Cardiac septum (tissue), 1 donor: ENCODE results near the gene SLC25A12. TPM values are rescaled to one million over a fixed set of nuclear protein-coding genes. Genes with fewer than 3 reads are reported as not detected.
"Not testable (repeated sequence)": the region's sequence is repeated elsewhere in the genome, so short reads cannot be mapped to it uniquely, and the experiment has no call there.

Experiments
- DNase-seq: peaks from one replicate; pipeline ENCODE4 v3.0.0-alpha.2; 2020; ENCODE audit warnings: low spot score
- intact Hi-C: fragments of 100-400 bp; cut with DNase I; formaldehyde crosslinking; loops from one replicate; pipeline ENCODE4 v1.14.0; 2022
- total RNA-seq: library from RNA; stranded (reverse); fragmentation: NEBNext Ultra II Directional; extraction: Animal tissue kit (Norgen Biotek cat#: 25700); gene quantifications from one replicate; pipeline ENCODE4 v1.2.1, GENCODE V29; 2021
- donor health status: DM: no; HTN: no; CAD: no.

SLC25A12 gene
- total RNA-seq, 1 donor from 2014 or later, result 91.2 TPM

DNA sequence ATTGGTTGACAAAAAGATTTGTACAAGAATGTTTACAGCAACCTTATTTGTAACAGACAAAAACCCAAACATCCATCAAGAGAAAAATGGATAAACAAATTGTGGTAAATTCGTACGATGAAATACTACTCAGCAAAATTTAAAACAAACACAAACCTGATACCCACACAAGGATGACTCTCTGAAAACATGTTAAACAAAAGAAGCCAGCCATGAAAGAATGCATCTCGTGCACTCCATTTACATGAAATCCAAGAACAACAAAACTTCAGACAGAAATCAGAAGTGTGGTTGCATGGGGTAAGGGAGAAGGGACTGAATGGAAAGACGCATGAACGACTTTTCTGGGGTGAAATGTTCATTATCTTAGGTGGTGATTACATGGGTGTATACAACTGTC lies 93.4 kb downstream of the SLC25A12 start:
- DNase-seq, result no peak
- intact Hi-C loops, result no loop called here

- no peak for DNase-seq
- intact Hi-C loops, result no loop called here
Measured at GRCh38 chr2:171798156-171798820, 95.8 kb downstream of the SLC25A12 start.

DNA sequence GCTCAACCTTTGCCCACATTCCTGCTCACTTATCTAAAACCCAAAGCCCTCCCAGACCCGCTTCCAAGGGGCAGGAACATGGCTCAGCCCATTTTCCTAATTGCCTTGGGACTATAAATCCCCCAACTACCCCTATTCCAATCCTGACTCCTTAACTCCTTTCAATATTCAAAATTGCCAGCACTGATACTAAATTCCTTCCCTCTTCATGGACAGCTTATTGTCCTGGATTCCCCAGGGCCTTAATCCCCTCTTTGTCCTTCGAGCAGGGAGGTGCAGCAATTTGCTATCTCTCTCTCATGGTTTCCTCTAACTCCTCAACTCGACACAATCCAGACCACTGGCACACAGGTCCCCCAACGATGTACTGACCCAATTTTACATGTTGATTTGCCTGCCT lies 99.1 kb downstream of the SLC25A12 start:
- no peak for DNase-seq
- intact Hi-C loops, result no loop called here

DNA sequence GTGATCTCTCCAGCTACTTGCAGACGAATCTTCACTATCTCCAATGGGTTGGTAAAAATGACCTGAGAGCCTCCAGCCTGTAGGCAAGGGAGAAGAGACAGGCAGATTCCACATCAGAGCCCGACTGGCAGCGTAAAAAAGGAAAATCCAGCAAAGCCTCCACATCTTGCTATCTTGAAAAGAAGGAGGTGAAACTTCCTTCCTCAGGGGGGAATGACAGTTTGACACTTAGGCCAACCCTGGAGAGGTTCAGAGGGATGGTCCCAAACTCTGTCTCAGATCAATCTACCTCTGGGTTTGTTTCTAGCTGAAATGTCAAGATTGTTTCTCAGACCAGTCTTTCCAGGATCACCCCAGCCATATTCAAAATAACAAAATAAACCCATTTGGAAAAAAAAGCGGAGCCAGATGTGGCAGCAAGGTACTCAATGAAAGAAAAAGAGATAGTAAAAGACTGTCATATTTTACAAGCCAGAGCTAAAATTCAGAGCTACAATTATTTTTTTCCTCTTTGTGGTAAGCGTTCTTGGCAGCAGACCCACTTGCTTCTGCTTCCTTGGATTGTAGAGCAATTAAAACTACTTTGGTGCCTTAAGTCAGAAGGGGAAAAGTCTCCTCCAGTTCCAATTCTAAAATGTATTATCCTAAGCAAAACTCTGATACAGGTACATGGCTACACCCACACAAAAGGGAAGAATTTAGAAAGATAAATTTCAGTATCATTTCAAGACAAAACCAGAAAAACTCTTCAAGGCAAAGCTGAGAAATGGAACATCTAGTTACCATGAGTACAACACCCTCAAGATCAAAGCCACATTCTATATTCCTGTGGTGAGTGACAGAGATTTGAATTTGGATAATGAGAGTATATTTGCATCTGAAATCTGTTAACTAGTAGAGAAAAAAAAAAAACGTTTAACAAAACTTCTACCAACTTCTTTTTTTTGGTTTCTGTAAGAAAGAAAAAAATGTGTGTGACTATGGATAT lies 100.1 kb downstream of the SLC25A12 start:
- DNase-seq, result no peak
- intact Hi-C loops, result no loop called here

GRCh38 chr2:171792886-171793580 lies 101.0 kb downstream of the SLC25A12 start:
- intact Hi-C loops, result no loop called here
- no peak for DNase-seq

DNA sequence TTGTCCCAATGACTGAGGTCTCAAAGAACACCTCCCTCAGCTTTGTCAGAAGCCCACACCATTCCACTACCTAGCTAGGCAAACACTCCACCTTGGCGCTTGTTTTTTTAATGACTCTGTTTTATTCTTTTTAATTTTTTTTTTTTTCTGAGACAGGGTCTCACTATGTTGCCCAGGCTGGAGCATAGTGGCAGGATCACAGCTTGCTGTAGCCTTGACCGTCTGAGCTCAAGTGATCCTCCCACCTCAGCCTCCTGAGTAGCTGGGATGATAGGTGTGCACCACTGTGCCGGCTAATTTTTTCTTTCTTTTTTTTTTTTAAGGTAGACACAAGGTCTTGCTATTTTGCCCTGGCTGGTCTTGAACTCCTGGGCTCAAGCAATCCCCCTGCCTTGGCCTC lies 101.9 kb downstream of the SLC25A12 start:
- no peak for DNase-seq
- intact Hi-C loops, result no loop called here

GRCh38 chr2:171791361-171791760 lies 102.7 kb downstream of the SLC25A12 start:
- intact Hi-C loops, result no loop called here

GRCh38 chr2:171789956-171790355 lies 104.1 kb downstream of the SLC25A12 start:
- no peak for DNase-seq
- intact Hi-C loops, result no loop called here

More at GRCh38 chr2:171791361-171791760, 102.7 kb downstream of the SLC25A12 start:
- DNase-seq, result no peak

- DNase-seq, result no peak
- intact Hi-C loops, result no loop called here
Measured at GRCh38 chr2:171788316-171788993, 105.6 kb downstream of the SLC25A12 start.

- intact Hi-C loops, result no loop called here
- DNase-seq, result no peak
Measured at GRCh38 chr2:171787333-171788072, 106.5 kb downstream of the SLC25A12 start.

GRCh38 chr2:171785450-171785849 lies 108.6 kb downstream of the SLC25A12 start:
- intact Hi-C loops, result no loop called here
- DNase-seq, result no peak

DNA sequence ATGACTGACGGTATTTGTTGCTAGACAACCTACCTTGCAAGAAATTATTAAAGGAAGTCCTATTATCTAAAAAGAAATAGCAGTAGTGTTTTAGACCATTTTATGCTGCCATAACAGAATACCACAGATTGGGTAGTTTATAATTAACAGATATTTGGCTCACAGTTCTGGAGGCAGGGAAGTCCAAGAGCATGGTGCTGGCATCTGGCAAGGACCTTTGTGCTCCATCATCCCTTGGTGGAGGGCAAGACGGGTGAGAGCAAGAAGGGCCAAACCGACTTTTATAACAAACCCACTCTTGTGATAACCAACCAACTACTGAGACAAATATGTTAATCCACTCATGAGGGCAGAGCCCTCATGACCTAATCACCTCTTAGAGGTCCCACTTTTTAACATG lies 115.5 kb downstream of the SLC25A12 start:
- intact Hi-C loops, result no loop called here
- DNase-seq, result no peak

GRCh38 chr2:171774581-171774980 lies 119.5 kb downstream of the SLC25A12 start:
- intact Hi-C loops, result not testable (repeated sequence)

GRCh38 chr2:171772373-171772772 lies 121.7 kb downstream of the SLC25A12 start:
- DNase-seq, result no peak
- intact Hi-C loops, result no loop called here

More at GRCh38 chr2:171774581-171774980, 119.5 kb downstream of the SLC25A12 start:
- DNase-seq, result not testable (repeated sequence)

DNA sequence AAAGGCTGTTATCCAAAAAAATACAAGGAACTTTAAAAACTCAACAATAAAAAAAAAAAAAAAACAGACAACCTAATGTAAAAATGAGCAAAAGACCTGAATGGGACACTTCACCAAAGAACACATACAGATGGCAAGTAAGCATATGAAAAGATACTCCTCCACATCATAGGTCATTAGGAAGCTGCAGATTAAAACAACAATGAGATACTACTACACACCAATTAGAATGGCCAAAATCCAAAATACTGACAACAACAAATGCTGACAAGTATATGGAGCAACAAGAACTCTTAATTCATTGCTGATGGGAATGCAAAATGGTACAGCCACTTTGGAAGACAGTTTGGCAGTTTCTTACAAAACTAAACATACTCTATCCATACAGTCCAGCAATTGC lies 122.6 kb downstream of the SLC25A12 start:
- no peak for DNase-seq
- intact Hi-C loops, result no loop called here

- DNase-seq, result no peak
- intact Hi-C loops, result no loop called here
Measured at GRCh38 chr2:171763602-171764001, 130.4 kb downstream of the SLC25A12 start.

DNA sequence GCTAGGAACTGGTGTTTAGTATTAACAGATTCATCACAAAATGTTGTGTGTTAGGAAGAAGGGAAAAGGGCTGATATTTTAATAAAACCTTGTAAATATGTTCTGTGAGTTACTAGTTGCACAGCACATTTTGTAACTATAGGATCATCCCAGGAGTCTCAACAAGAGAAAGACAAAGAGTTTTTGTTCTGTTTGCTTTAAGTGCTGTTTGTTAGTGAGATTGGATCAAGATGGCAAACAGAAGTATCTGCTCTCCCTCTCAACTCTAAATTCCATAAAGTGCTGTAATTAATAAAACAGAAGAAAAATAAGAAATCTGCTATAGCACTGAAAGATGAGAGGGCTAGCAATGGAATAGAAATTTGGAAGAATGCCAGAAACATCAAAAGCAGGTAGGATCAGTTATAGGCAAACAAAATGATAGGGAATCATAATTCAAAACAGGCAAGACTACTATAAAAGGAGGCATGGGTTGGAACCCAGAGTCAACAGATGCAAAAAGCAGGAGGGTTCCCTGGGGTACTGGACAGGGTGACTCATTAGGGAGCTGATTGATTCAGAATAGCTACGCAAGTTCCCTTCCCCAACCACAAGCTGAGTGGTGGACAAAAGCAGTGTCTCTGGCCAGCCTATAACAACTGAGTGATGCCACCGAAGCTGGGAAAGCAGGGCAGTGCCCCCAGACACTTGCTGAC lies 131.0 kb downstream of the SLC25A12 start:
- no peak for DNase-seq
- intact Hi-C loops, result no loop called here

DNA sequence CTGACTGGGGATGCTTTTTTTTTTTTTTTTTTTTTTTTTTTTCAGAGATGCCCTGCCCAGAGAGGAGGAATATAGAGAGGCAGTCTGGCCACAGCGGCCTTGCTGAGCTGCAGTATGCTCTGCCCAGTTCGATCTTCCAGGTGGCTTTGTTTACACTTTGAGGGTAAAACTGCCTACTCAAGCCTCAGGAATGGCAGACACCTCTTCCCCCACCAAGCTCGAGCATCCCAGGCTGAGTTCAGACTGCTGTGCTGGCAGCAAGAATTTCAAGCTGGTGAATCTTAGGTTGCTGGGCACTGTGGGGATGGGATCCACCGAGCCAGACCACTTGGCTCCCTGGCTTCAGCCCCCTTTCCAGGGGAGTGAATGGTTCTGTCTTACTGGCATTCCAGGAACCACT lies 132.9 kb downstream of the SLC25A12 start:
- DNase-seq, intact Hi-C loops: not testable (repeated sequence)
